ENCODE results near the gene CRYBG1. TPM values are rescaled to one million over a fixed set of nuclear protein-coding genes. Genes with fewer than 3 reads are reported as not detected.

CRYBG1 gene
- total and polyA plus RNA-seq, 2 of the 4 experiments (the other 2 are of a cell fraction), result 0.38 to 1.1 TPM

DNA sequence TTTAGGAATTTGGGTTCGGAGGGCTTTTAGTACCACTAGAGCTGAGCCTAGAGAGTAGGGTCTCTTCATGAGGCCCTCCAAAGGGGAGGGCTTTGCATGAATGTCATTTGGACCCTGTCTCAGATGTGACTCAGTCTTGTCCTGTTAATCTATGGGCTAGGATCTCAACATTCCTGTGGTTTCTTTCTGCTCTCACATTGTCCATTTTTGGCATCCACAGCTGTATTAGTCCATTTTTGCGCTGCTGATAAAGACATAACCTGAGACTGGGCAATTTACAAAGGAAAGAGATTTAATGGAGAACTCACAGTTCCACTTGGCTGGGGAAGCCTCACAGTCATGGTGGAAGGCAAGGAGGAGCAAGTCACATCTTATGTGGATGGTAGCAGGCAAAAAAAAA, 61.0 kb downstream of the CRYBG1 start:
- Histone ChIP-seq H3K9me3 (ENCODE audit: control insufficient read depth, insufficient read depth, low read length) (no peaks in the 10 kb centered on the region), H2AK9ac (replicated peaks; ENCODE audit: low read depth, low read length, poor library complexity) (no peak overlapping the region), H3K27me3 (ENCODE audit: control insufficient read depth, insufficient read depth, low read length) (peaks cover 16% of the 10 kb centered on the region), H3K4me2 (ENCODE audit: low read depth, low read length) (no peak overlapping the region), H3K4me1 (ENCODE audit: control insufficient read depth, insufficient read depth, low read length) (no peaks in the 10 kb centered on the region), H3K23ac (ENCODE audit: low read depth, low read length) (no peak overlapping the region), H3K79me1 (ENCODE audit: low read depth in 1 of 2, low read length in 2 of 2) (no peaks in the 10 kb centered on the region), H3K36me3 (ENCODE audit: control insufficient read depth, insufficient read depth, low read length) (no peaks in the 10 kb centered on the region), H2AK5ac (ENCODE audit: low read depth, low read length) (no peak overlapping the region), H4K91ac (ENCODE audit: insufficient read depth, low read depth, low read length) (no peak overlapping the region), H2BK20ac (ENCODE audit: low read depth, low read length) (no peak overlapping the region), H4K5ac (ENCODE audit: low read depth, low read length) (no peak overlapping the region), H3K27ac (ENCODE audit: insufficient read depth, low read length) (no peak overlapping the region), H3K4me3 (ENCODE audit: insufficient read depth, low read depth, low read length) (no peak overlapping the region), H3K9ac (ENCODE audit: low read depth, low read length) (no peak overlapping the region), H3K18ac (ENCODE audit: low read depth, low read length) (no peak overlapping the region), H2AFZ (replicated peaks; ENCODE audit: low read length, poor library complexity) (no peak overlapping the region), H4K8ac (ENCODE audit: low read depth in 2 of 2, low read length in 2 of 2) (no peak overlapping the region), H3K4ac (ENCODE audit: low read depth, low read length) (no peak overlapping the region), H2BK5ac (ENCODE audit: low read depth, low read length, poor library complexity, severe bottlenecking) (no peak overlapping the region), H2BK15ac (ENCODE audit: low read depth, low read length) (no peak overlapping the region), H3K14ac (replicated peaks; ENCODE audit: low read depth, low read length) (no peak overlapping the region), H3K9me1 (ENCODE audit: insufficient read depth, low read length) (no peaks in the 10 kb centered on the region), H2BK120ac (ENCODE audit: low read depth, low read length) (no peak overlapping the region), H3K56ac (ENCODE audit: extremely low read depth, insufficient read depth, low read length) (no peak overlapping the region), H4K20me1 (ENCODE audit: insufficient read depth, low read length) (no peaks in the 10 kb centered on the region)
- no TSS peak for BruUV-seq (replicated peaks)
- intact Hi-C loops (cut with micrococcal nuclease), result no loop called here
- ChIA-PET POLR2A (ENCODE audit: unreplicated experiment) (no interaction called here), CTCF (no interaction called here)
- TF ChIP-seq RCOR1 (IDR thresholded peaks at IDR 0.05; ENCODE audit: insufficient replicate concordance, low read length) (no peak), FOS (IDR thresholded peaks at IDR 0.05; ENCODE audit: low read depth, low read length) (no peak)
- DNase-seq (peak; percentile 3), ATAC-seq (ENCODE audit: low read depth) (no peak)
- dilution Hi-C loops (cut with HindIII; ENCODE audit: low sequenced_read_pairs, unreplicated experiment), result no loop called here
- in situ Hi-C loops (cut with MboI; ENCODE audit: low sequenced_read_pairs), result no loop called here
- WGBS, 2 experiments (ENCODE audit: extremely low coverage in 2 of 2, insufficient read length in 1 of 2), result no CpG with 5 or more reads among the region's 2 CpGs

All from IMR-90 (cell line).